ENCODE results near the gene BRINP2.

BRINP2 gene

DNA sequence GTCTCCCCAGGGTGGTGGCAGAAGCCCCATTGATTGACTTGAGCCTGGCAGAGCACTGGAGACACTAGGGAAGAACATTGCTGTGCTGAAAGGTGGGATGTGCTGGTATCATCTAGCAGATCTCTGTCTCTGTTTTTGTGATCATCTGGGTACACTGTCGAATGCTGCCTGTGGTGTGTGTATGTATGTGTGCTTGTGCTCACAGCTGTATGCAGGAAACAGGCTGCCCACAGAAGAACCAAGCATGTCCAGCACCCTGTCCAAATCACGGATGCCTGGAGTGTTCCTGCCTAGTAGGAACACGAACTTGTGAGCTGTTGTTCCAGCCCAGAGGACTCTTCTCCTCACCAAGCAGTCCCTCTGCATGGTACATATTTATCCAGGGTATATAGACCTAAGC lies 1.5 kb downstream of the BRINP2 start:
- no peaks in the 10 kb centered on the region for H3K36me3 ChIP-seq (ENCODE audit: insufficient read depth, low read length)
- no peaks in the 10 kb centered on the region for H3K9me3 ChIP-seq (ENCODE audit: low read length)
- H3K27ac ChIP-seq (ENCODE audit: low read depth, low read length), result no peak overlapping the region
- H3K9ac ChIP-seq (ENCODE audit: low read length), result no peak overlapping the region
- H3K27me3 ChIP-seq (ENCODE audit: control insufficient read depth in 1 of 2, insufficient read depth in 2 of 2, low read length in 2 of 2), result peaks cover 22 to 35% of the 10 kb centered on the region in 2 donors
- H3K4me1 ChIP-seq (ENCODE audit: insufficient read depth, low read length), result no peaks in the 10 kb centered on the region
- no peak overlapping the region for H3K4me3 ChIP-seq (ENCODE audit: low read depth in 1 of 2, low read length in 2 of 2)

DNA sequence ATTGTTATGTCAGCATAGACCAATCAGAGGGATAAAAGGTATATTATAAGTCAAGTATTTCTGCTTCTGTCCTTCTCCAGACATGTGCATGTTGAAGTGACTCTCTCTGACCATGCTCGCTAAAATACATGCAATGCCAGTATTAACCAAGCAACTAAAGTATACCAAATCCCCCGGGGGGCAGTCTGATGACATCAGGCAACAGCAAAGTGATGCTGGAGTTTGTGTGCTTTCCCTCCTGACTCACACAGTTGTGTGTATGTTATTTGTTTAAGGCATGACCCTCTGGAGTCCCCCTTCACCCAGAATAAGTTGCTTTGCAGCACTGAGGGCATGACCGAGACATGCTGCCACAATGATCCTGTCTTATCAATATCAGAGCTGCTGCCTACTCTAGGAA lies 2.1 kb downstream of the BRINP2 start:
- Histone ChIP-seq H3K9me3 (ENCODE audit: low read length) (no peaks in the 10 kb centered on the region), H3K27me3 (ENCODE audit: control insufficient read depth in 1 of 2, insufficient read depth in 2 of 2, low read length in 2 of 2) (peaks cover 22 to 35% of the 10 kb centered on the region in 2 donors)

GRCh38 chr1:177173976-177174375 lies 3.2 kb downstream of the BRINP2 start:
- no peaks in the 10 kb centered on the region for H3K9me3 ChIP-seq (ENCODE audit: low read length)
- H3K27ac ChIP-seq (ENCODE audit: low read depth, low read length), result no peak overlapping the region
- H3K36me3 ChIP-seq (ENCODE audit: insufficient read depth, low read length), result no peaks in the 10 kb centered on the region
- H3K9ac ChIP-seq (ENCODE audit: low read length), result no peak overlapping the region
- no peaks in the 10 kb centered on the region for H3K4me1 ChIP-seq (ENCODE audit: insufficient read depth, low read length)
- H3K4me3 ChIP-seq (ENCODE audit: low read depth in 1 of 2, low read length in 2 of 2), result no peak overlapping the region
- peaks cover 22 to 35% of the 10 kb centered on the region in 2 donors for H3K27me3 ChIP-seq (ENCODE audit: control insufficient read depth in 1 of 2, insufficient read depth in 2 of 2, low read length in 2 of 2)

More for the DNA sequence above, 2.1 kb downstream of the BRINP2 start:
- Histone ChIP-seq H3K4me1 (ENCODE audit: insufficient read depth, low read length) (no peaks in the 10 kb centered on the region), H3K36me3 (ENCODE audit: insufficient read depth, low read length) (no peaks in the 10 kb centered on the region), H3K27ac (ENCODE audit: low read depth, low read length) (no peak overlapping the region), H3K9ac (ENCODE audit: low read length) (no peak overlapping the region), H3K4me3 (ENCODE audit: low read depth in 1 of 2, low read length in 2 of 2) (no peak overlapping the region)

GRCh38 chr1:177174921-177175634 lies 4.3 kb downstream of the BRINP2 start:
- H3K9ac ChIP-seq (ENCODE audit: low read length), result no peak overlapping the region

GRCh38 chr1:177181280-177181630 lies 10.5 kb downstream of the BRINP2 start:
- H3K9ac ChIP-seq (ENCODE audit: low read length), result no peak overlapping the region

More at GRCh38 chr1:177174921-177175634, 4.3 kb downstream of the BRINP2 start:
- Histone ChIP-seq H3K4me3 (ENCODE audit: low read depth in 1 of 2, low read length in 2 of 2) (no peak overlapping the region), H3K9me3 (ENCODE audit: low read length) (no peaks in the 10 kb centered on the region), H3K4me1 (ENCODE audit: insufficient read depth, low read length) (no peaks in the 10 kb centered on the region), H3K27me3 (ENCODE audit: control insufficient read depth in 1 of 2, insufficient read depth in 2 of 2, low read length in 2 of 2) (peaks cover 22 to 34% of the 10 kb centered on the region in 2 donors), H3K27ac (ENCODE audit: low read depth, low read length) (no peak overlapping the region), H3K36me3 (ENCODE audit: insufficient read depth, low read length) (no peaks in the 10 kb centered on the region)

GRCh38 chr1:177181631-177182291 lies 11.0 kb downstream of the BRINP2 start:
- Histone ChIP-seq H3K36me3 (ENCODE audit: insufficient read depth, low read length) (no peaks in the 10 kb centered on the region), H3K4me1 (ENCODE audit: insufficient read depth, low read length) (no peaks in the 10 kb centered on the region), H3K4me3 (ENCODE audit: low read depth in 1 of 2, low read length in 2 of 2) (no peak overlapping the region), H3K9me3 (ENCODE audit: low read length) (no peaks in the 10 kb centered on the region), H3K27me3 (ENCODE audit: control insufficient read depth in 1 of 2, insufficient read depth in 2 of 2, low read length in 2 of 2) (peaks cover 0 to 8% of the 10 kb centered on the region in 2 donors), H3K9ac (ENCODE audit: low read length) (no peak overlapping the region), H3K27ac (ENCODE audit: low read depth, low read length) (no peak overlapping the region)

More at GRCh38 chr1:177181280-177181630, 10.5 kb downstream of the BRINP2 start:
- H3K36me3 ChIP-seq (ENCODE audit: insufficient read depth, low read length), result no peaks in the 10 kb centered on the region
- no peak overlapping the region for H3K27ac ChIP-seq (ENCODE audit: low read depth, low read length)
- H3K4me1 ChIP-seq (ENCODE audit: insufficient read depth, low read length), result no peaks in the 10 kb centered on the region
- H3K9me3 ChIP-seq (ENCODE audit: low read length), result no peaks in the 10 kb centered on the region
- peaks cover 0 to 8% of the 10 kb centered on the region in 2 donors for H3K27me3 ChIP-seq (ENCODE audit: control insufficient read depth in 1 of 2, insufficient read depth in 2 of 2, low read length in 2 of 2)
- no peak overlapping the region for H3K4me3 ChIP-seq (ENCODE audit: low read depth in 1 of 2, low read length in 2 of 2)

DNA sequence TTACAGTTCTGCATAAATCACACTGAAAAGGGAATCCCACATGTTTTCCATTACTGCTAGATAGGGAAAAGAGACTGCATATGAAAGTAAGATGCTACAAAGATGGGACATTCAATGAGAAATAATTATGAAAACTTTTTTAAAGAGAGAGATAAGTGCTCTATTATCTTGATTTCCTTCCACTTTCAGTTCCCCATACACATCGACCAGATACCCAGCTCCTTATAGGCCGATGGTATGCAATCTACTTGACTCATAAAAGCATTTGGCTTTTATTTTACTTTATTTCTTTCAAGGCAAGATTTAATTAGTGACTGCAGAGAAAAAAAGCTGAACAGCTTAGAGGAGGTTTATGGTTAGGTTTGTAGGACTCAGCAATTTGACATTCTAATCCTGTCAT lies 13.1 kb downstream of the BRINP2 start:
- Histone ChIP-seq H3K9me3 (ENCODE audit: low read length) (no peaks in the 10 kb centered on the region), H3K9ac (ENCODE audit: low read length) (no peak overlapping the region), H3K4me1 (ENCODE audit: insufficient read depth, low read length) (no peaks in the 10 kb centered on the region), H3K36me3 (ENCODE audit: insufficient read depth, low read length) (no peaks in the 10 kb centered on the region), H3K4me3 (ENCODE audit: low read depth in 1 of 2, low read length in 2 of 2) (no peak overlapping the region), H3K27ac (ENCODE audit: low read depth, low read length) (no peak overlapping the region), H3K27me3 (ENCODE audit: control insufficient read depth in 1 of 2, insufficient read depth in 2 of 2, low read length in 2 of 2) (peaks cover 0 to 8% of the 10 kb centered on the region in 2 donors)

DNA sequence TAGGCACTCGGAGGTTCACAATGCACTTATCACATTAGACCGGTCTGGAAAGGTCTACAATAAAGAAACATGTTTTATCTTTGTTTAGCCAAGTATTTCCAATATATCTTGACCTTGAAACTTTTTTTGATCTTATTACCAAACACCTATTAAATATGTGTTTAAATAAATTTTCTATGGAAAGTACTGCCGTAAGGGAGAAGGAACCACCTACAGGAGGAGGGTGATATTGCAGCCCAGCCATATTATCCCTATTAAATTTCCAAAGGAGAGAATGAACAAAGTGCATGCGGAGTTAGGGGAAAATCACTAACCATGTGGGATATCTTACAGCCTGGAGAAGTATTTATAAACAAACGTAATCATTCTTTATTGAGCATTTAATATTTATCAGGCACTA lies 14.5 kb downstream of the BRINP2 start:
- peaks cover 0 to 8% of the 10 kb centered on the region in 2 donors for H3K27me3 ChIP-seq (ENCODE audit: control insufficient read depth in 1 of 2, insufficient read depth in 2 of 2, low read length in 2 of 2)
- no peak overlapping the region for H3K27ac ChIP-seq (ENCODE audit: low read depth, low read length)
- H3K9me3 ChIP-seq (ENCODE audit: low read length), result no peaks in the 10 kb centered on the region
- H3K4me1 ChIP-seq (ENCODE audit: insufficient read depth, low read length), result no peaks in the 10 kb centered on the region
- no peaks in the 10 kb centered on the region for H3K36me3 ChIP-seq (ENCODE audit: insufficient read depth, low read length)
- H3K4me3 ChIP-seq (ENCODE audit: low read depth in 1 of 2, low read length in 2 of 2), result no peak overlapping the region
- no peak overlapping the region for H3K9ac ChIP-seq (ENCODE audit: low read length)

DNA sequence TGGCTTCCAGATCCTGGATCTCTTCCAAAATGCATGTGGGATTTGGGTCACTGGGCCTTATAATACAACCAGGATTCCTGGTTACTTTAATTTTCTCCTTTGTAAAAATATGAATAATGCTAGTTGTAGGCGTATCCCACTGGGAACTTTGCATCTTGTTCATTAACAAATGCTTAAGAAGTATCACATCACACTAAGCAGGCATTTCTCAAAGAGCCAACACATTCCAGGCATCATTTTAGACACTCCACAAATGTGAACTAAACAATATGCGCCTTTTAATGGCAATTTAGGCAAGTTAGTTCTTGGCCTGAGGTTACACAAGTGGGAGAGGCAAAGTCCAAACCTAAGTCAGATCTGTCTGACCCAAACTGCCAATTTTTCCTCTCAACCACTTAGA lies 15.9 kb downstream of the BRINP2 start:
- no peaks in the 10 kb centered on the region for H3K9me3 ChIP-seq (ENCODE audit: low read length)
- peaks cover 0 to under 1% of the 10 kb centered on the region in 2 donors for H3K27me3 ChIP-seq (ENCODE audit: control insufficient read depth in 1 of 2, insufficient read depth in 2 of 2, low read length in 2 of 2)
- H3K36me3 ChIP-seq (ENCODE audit: insufficient read depth, low read length), result no peaks in the 10 kb centered on the region
- no peak overlapping the region for H3K4me3 ChIP-seq (ENCODE audit: low read depth in 1 of 2, low read length in 2 of 2)
- H3K27ac ChIP-seq (ENCODE audit: low read depth, low read length), result no peak overlapping the region
- H3K9ac ChIP-seq (ENCODE audit: low read length), result no peak overlapping the region
- no peaks in the 10 kb centered on the region for H3K4me1 ChIP-seq (ENCODE audit: insufficient read depth, low read length)

DNA sequence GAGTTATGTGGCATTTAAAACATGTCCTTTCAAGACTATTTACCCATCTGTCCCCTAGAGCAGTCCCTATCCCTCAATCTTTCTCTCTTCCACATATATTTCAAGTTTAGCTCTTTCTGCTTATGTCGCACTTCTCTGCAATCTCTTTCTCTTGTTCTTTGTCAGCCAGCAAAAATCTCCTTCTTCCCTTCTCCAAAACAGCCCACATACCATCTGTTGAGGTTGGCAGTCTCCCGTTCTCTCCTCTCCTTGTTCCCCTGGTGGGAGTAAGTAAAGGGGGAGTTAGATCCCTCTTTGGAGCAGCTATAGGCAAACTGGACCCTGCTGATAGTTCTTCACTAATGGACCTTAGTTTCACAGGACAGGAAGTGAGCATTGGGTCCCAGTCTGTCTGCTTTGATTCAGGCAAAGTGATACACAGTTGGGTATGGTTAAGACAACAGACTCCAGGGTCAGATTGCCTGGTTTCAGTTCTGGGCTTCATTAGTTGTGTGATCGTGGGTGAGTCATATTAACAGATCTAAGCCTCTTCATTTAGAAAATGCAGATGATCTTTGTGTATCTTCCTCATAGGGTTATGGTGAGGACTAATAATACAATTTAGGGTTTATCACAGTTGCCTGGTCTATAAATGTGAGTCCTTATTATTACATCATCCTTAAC lies 19.7 kb downstream of the BRINP2 start:
- Histone ChIP-seq H3K4me1 (ENCODE audit: insufficient read depth, low read length) (no peaks in the 10 kb centered on the region), H3K27me3 (ENCODE audit: control insufficient read depth in 1 of 2, insufficient read depth in 2 of 2, low read length in 2 of 2) (no peaks in the 10 kb centered on the region), H3K36me3 (ENCODE audit: insufficient read depth, low read length) (no peaks in the 10 kb centered on the region), H3K9me3 (ENCODE audit: low read length) (no peaks in the 10 kb centered on the region), H3K9ac (ENCODE audit: low read length) (no peak overlapping the region), H3K4me3 (ENCODE audit: low read depth in 1 of 2, low read length in 2 of 2) (no peak overlapping the region), H3K27ac (ENCODE audit: low read depth, low read length) (no peak overlapping the region)

DNA sequence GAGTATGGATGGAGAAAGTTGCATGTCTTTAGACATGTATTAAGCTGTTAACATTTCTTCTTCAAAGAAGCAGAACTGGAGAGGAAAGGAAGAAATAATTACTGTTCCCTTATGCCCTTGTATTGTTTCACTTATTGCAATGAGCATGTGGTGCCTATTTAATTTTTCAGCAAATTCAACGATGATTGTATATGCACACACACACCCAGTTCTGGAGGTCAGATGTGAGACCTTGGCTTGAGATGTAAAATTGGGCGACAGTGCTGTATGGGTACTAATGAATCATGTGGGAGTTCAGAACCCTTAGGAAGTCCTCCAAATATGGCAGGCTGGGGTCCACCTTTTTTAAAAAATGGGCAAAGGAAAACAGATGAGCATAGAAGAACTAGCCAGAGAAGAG lies 27.5 kb downstream of the BRINP2 start:
- Histone ChIP-seq H3K9me3 (ENCODE audit: low read length) (no peaks in the 10 kb centered on the region), H3K36me3 (ENCODE audit: insufficient read depth, low read length) (no peaks in the 10 kb centered on the region), H3K27me3 (ENCODE audit: control insufficient read depth in 1 of 2, insufficient read depth in 2 of 2, low read length in 2 of 2) (no peaks in the 10 kb centered on the region), H3K9ac (ENCODE audit: low read length) (no peak overlapping the region), H3K4me1 (ENCODE audit: insufficient read depth, low read length) (no peaks in the 10 kb centered on the region), H3K27ac (ENCODE audit: low read depth, low read length) (no peak overlapping the region), H3K4me3 (ENCODE audit: low read depth in 1 of 2, low read length in 2 of 2) (no peak overlapping the region)
